Measurements from ENCODE around the gene KRT14.
A peak's percentile ranks its signal among the peaks of the same experiment; 100 is the strongest.
"Not testable (repeated sequence)": the region's sequence is repeated elsewhere in the genome, so short reads cannot be mapped to it uniquely, and the experiment has no call there.

KRT14 gene

GRCh38 chr17:41586863-41587495, at the start of gene KRT14:
Gene KRT14, minus strand, starts transcription at chr17:41586895. Its CDS starts 61 bp downstream, at chr17:41586834.
- no peak for DNase-seq

GRCh38 chr17:41635121-41636097, 48.7 kb upstream of the KRT14 start:
- DNase-seq = no peak

- no peak for DNase-seq
Measured at GRCh38 chr17:41634639-41635038, 47.9 kb upstream of the KRT14 start.

GRCh38 chr17:41633556-41634199, 47.0 kb upstream of the KRT14 start:
- DNase-seq = no peak

- no peak for DNase-seq
Measured at GRCh38 chr17:41632482-41633105, 45.9 kb upstream of the KRT14 start.

GRCh38 chr17:41631898-41632285, 45.2 kb upstream of the KRT14 start:
- no peak for DNase-seq

GRCh38 chr17:41631025-41631897, 44.6 kb upstream of the KRT14 start:
- DNase-seq = no peak

- no peak for DNase-seq
Measured at GRCh38 chr17:41629826-41630670, 43.4 kb upstream of the KRT14 start.

GRCh38 chr17:41629316-41629715, 42.6 kb upstream of the KRT14 start:
- DNase-seq = no peak

GRCh38 chr17:41628621-41629255, 42.0 kb upstream of the KRT14 start:
- DNase-seq = not testable (repeated sequence)

GRCh38 chr17:41628073-41628370, 41.3 kb upstream of the KRT14 start:
- DNase-seq = not testable (repeated sequence)

GRCh38 chr17:41627316-41628072, 40.8 kb upstream of the KRT14 start:
- no peak for DNase-seq

GRCh38 chr17:41626914-41627295, 40.2 kb upstream of the KRT14 start:
- DNase-seq = not testable (repeated sequence)

GRCh38 chr17:41626028-41626913, 39.6 kb upstream of the KRT14 start:
- not testable (repeated sequence) for DNase-seq

GRCh38 chr17:41625602-41626001, 38.9 kb upstream of the KRT14 start:
- DNase-seq = no peak

GRCh38 chr17:41624208-41625101, 37.8 kb upstream of the KRT14 start, which contains the start of gene KRT17:
Gene KRT17, minus strand, starts transcription at chr17:41624575. Its CDS starts 66 bp downstream, at chr17:41624509.
- DNase-seq = peak; percentile 56

- not testable (repeated sequence) for DNase-seq
Measured at GRCh38 chr17:41623184-41623861, 36.6 kb upstream of the KRT14 start.
